SK-N-SH (cell line): ENCODE measurements around the gene GIPC2. TPM values are rescaled to one million over a fixed set of nuclear protein-coding genes. Genes with fewer than 3 reads are reported as not detected.

Source experiments
- CTCF ChIA-PET: fragments of 300-600, 350-600 bp; formaldehyde crosslinking; extraction: SDS; loops from one replicate; lab custom pipeline; 2021; lab: Yijun Ruan, JAX
- POLR2A ChIA-PET: fragments of 350-600 bp; sonication (Branson Sonifier 250); formaldehyde crosslinking; extraction: SDS; loops from one replicate; lab custom pipeline; 2020; ENCODE audit warnings: antibody characterized with exemption, inconsistent platforms; lab: Yijun Ruan, JAX
- DNase-seq: peaks from one replicate; pipeline ENCODE4 v3.0.0; 2012
- H2AFZ ChIP-seq: fragments of 200-600 bp; sonication (generic); 2 replicates; pipeline ENCODE4 v1.8.1; 2016; ENCODE audit warnings: antibody characterized with exemption, mild to moderate bottlenecking, low read depth
- H3F3A ChIP-seq: fragments of 200-600 bp; sonication (generic); replicated peaks from 2 replicates; pipeline ENCODE3; 2016; ENCODE audit warnings: antibody characterized with exemption, mild to moderate bottlenecking; ENCODE audit not compliant: insufficient read depth
- H3K27ac ChIP-seq, 2 experiments: fragments of 200-500 bp in 1 of 2; fragments of 200-600 bp in 1 of 2; sonication (Bioruptor generic) in 1 of 2; sonication (generic), shearing (Covaris generic) in 1 of 2; 2 replicates each; pipeline versions ENCODE4 v1.5.1 to v1.6.1; 2014 to 2016; ENCODE audit warnings: low read depth in 2 of 2, inconsistent platforms in 1 of 2, low read length in 1 of 2, mild to moderate bottlenecking in 1 of 2, mixed read lengths in 1 of 2
- H3K27me3 ChIP-seq: fragments of 200-600 bp; sonication (generic), shearing (Covaris generic); 2 replicates; pipeline ENCODE4 v1.6.1; 2016; ENCODE audit warnings: mixed run types; ENCODE audit not compliant: insufficient read depth
- H3K36me3 ChIP-seq, 2 experiments: fragments of 200-500 bp in 1 of 2; fragments of 200-600 bp in 1 of 2; sonication (Bioruptor generic) in 1 of 2; sonication (generic) in 1 of 2; replicated peaks in 1 of 2; 2 replicates each; pipeline versions ENCODE3 to v1.5.1; 2014 to 2016; ENCODE audit warnings: low read length in 1 of 2, mild to moderate bottlenecking in 1 of 2; ENCODE audit not compliant: insufficient read depth in 2 of 2, control insufficient read depth in 1 of 2
- H3K4me1 ChIP-seq, 2 experiments: fragments of 200-500 bp in 1 of 2; fragments of 200-600 bp in 1 of 2; sonication (Bioruptor generic) in 1 of 2; sonication (generic), shearing (Covaris generic) in 1 of 2; 2 replicates each; pipeline versions ENCODE4 v1.5.1 to v1.6.1; 2014 to 2016; ENCODE audit warnings: low read depth in 1 of 2, low read length in 1 of 2, mixed run types in 1 of 2; ENCODE audit not compliant: insufficient read depth in 2 of 2, control insufficient read depth in 1 of 2
- H3K4me2 ChIP-seq: fragments of 200-600 bp; sonication (generic), shearing (Covaris generic); 2 replicates; pipeline ENCODE4 v1.6.1; 2017; ENCODE audit warnings: mixed run types
- H3K4me3 ChIP-seq, 2 experiments: fragments of 200-500 bp in 1 of 2; fragments of 200-600 bp in 1 of 2; sonication (Bioruptor generic) in 1 of 2; sonication (generic), shearing (Covaris generic) in 1 of 2; 2 replicates each; pipeline versions ENCODE4 v1.5.1 to v1.8.1; 2014 to 2016; ENCODE audit warnings: low read depth in 2 of 2, inconsistent platforms in 1 of 2, low read length in 1 of 2, mild to moderate bottlenecking in 1 of 2, mixed read lengths in 1 of 2, moderate library complexity in 1 of 2
- H3K79me2 ChIP-seq: fragments of 200-600 bp; sonication (generic); 2 replicates; pipeline ENCODE4 v1.8.1; 2017; ENCODE audit warnings: mild to moderate bottlenecking; ENCODE audit not compliant: insufficient read depth
- H3K9ac ChIP-seq: fragments of 200-600 bp; sonication (generic); 2 replicates; pipeline ENCODE4 v1.6.1; 2017; ENCODE audit warnings: mixed run types
- H3K9me2 ChIP-seq: fragments of 200-600 bp; sonication (generic); 2 replicates; pipeline ENCODE4 v1.6.1; 2017; ENCODE audit warnings: mixed run types
- H3K9me3 ChIP-seq: fragments of 200-600 bp; sonication (generic); 2 replicates; pipeline ENCODE4 v1.6.1; 2017; ENCODE audit warnings: mixed run types, mild to moderate bottlenecking, moderate library complexity
- H4K20me1 ChIP-seq: fragments of 200-600 bp; sonication (generic); 2 replicates; pipeline ENCODE4 v1.6.1; 2017; ENCODE audit warnings: mild to moderate bottlenecking, mixed run types; ENCODE audit not compliant: insufficient read depth
- CHD2 ChIP-seq: fragments of 150-350 bp; IDR thresholded peaks from 2 replicates; pipeline ENCODE4 v1.6.1; 2018; ENCODE audit warnings: low read length; ENCODE audit not compliant: partially characterized antibody
- CTCF ChIP-seq: fragments of 200-600 bp; sonication (generic); IDR thresholded peaks from 2 replicates; pipeline ENCODE4 v1.6.1; 2017; ENCODE audit warnings: antibody characterized with exemption, mild to moderate bottlenecking, moderate library complexity
- EZH2phosphoT487 ChIP-seq: fragments of 200-600 bp; sonication (generic); IDR thresholded peaks from 2 replicates; pipeline ENCODE4 v1.6.1; 2017; ENCODE audit warnings: low read depth, mixed run types, mild to moderate bottlenecking, antibody characterized with exemption, moderate library complexity, borderline replicate concordance
- FOSL2 ChIP-seq: IDR thresholded peaks from 2 replicates; pipeline ENCODE4 v1.4.0; 2012; ENCODE audit warnings: low read depth, mild to moderate bottlenecking, moderate library complexity, borderline replicate concordance
- FOXJ3 ChIP-seq: sonication (generic); formaldehyde crosslinking; IDR thresholded peaks from 2 replicates; pipeline ENCODE4 v1.5.1; 2020; ENCODE audit warnings: mild to moderate bottlenecking, missing genetic modification reagents
- FOXM1 ChIP-seq: IDR thresholded peaks from 2 replicates; pipeline ENCODE4 v1.4.0; 2012; ENCODE audit warnings: low read depth, mild to moderate bottlenecking
- GABPA ChIP-seq: IDR thresholded peaks from 2 replicates; pipeline ENCODE4 v1.4.0; 2012; ENCODE audit warnings: low read depth, mild to moderate bottlenecking
- GATA2 ChIP-seq: sonication (generic); formaldehyde crosslinking; IDR thresholded peaks from 2 replicates; pipeline ENCODE4 v1.5.0; 2020; ENCODE audit warnings: mild to moderate bottlenecking, missing genetic modification reagents
- JUND ChIP-seq: IDR thresholded peaks from 2 replicates; pipeline ENCODE4 v1.4.0; 2012
- MAX ChIP-seq: IDR thresholded peaks from 2 replicates; pipeline ENCODE4 v1.4.0; 2012; ENCODE audit warnings: low read depth
- MEF2A ChIP-seq: IDR thresholded peaks from 2 replicates; pipeline ENCODE4 v1.4.0; 2012; ENCODE audit warnings: low read depth, borderline replicate concordance
- MXI1 ChIP-seq: IDR thresholded peaks from 2 replicates; pipeline ENCODE4 v1.6.1; 2012; ENCODE audit warnings: mild to moderate bottlenecking, low read depth, low read length, improper control_type of control experiment
- RAD21 ChIP-seq: IDR thresholded peaks from 2 replicates; pipeline ENCODE4 v1.6.1; 2012; ENCODE audit warnings: mild to moderate bottlenecking, low read length
- RFX5 ChIP-seq: IDR thresholded peaks from 2 replicates; pipeline ENCODE4 v1.6.1; 2012; ENCODE audit warnings: mild to moderate bottlenecking, improper control_type of control experiment, low read length
- RXRA ChIP-seq: IDR thresholded peaks from 2 replicates; pipeline ENCODE4 v1.4.0; 2012; ENCODE audit warnings: low read depth, mild to moderate bottlenecking, borderline replicate concordance
- USF2 ChIP-seq: fragments of 150-350 bp; IDR thresholded peaks from 2 replicates; pipeline ENCODE4 v1.6.1; 2017; ENCODE audit warnings: antibody characterized with exemption, low read length, low read depth, borderline replicate concordance
- YY1 ChIP-seq: IDR thresholded peaks from 2 replicates; pipeline ENCODE4 v1.4.0; 2012; ENCODE audit warnings: low read depth, mild to moderate bottlenecking
- ZBTB33 ChIP-seq: IDR thresholded peaks from 2 replicates; pipeline ENCODE4 v1.4.0; 2012; ENCODE audit warnings: low read depth, borderline replicate concordance
- WGBS: methylation state at CpG from one replicate; pipeline ENCODE4 v1.1.6; 2017; ENCODE audit warnings: low lambda C conversion rate; 5-methylcytosine and 5-hydroxymethylcytosine counted together
- polyA plus RNA-seq, 3 experiments: library from polyadenylated mRNA; depleted of rRNA; stranded (reverse); fragments of >200 nt; gene quantifications; 2 replicates each; pipeline ENCODE4 v1.2.3, GENCODE V29; 2012

The GIPC2 gene
- polyA plus RNA-seq, 1 of the 3 experiments (the other 2 are of a cell fraction) = 0.02 TPM

GRCh38 chr1:78079580-78079979, 33.8 kb downstream of the GIPC2 start:
- Histone ChIP-seq H3K27ac (peak overlapping the region in 1 of 2 experiments; percentile 48; a peak in 1 of 4 replicates), H3K4me3 (no peak overlapping the region), H3K4me1 (peaks cover 0 to 11% of the 10 kb centered on the region in 2 experiments; a peak in 2 of 4 replicates), H3K9me3 (no peaks in the 10 kb centered on the region), H3K79me2 (no peaks in the 10 kb centered on the region), H2AFZ (peak overlapping the region; percentile 37; the same call in 1 of the 2 replicates), H3K9me2 (no peaks in the 10 kb centered on the region), H3K4me2 (peak overlapping the region; percentile 18; the same call in 1 of the 2 replicates), H3K27me3 (no peaks in the 10 kb centered on the region), H3K9ac (no peak overlapping the region), H3K36me3 (no peaks in the 10 kb centered on the region), H4K20me1 (no peaks in the 10 kb centered on the region), H3F3A (peaks cover 9% of the 10 kb centered on the region)
- ChIA-PET CTCF (interaction anchor here (0.9 kb wide), 1 partner anchor 254 kb away, joined by 3 read pairs; no protein-coding TSS in a partner anchor), POLR2A (no interaction called here)
- 59% methylated on average over 2 of the region's 2 CpGs for WGBS
- TF ChIP-seq MEF2A = no peak
- peak; percentile 34; the same call in 1 of the 2 replicates for TF ChIP-seq FOSL2
- TF ChIP-seq YY1 = no peak
- TF ChIP-seq ZBTB33 = no peak
- TF ChIP-seq CTCF = no peak
- TF ChIP-seq GABPA = no peak
- TF ChIP-seq RXRA = no peak
- TF ChIP-seq FOXM1 = no peak
- TF ChIP-seq CHD2 = no peak
- peak; percentile 40 for TF ChIP-seq JUND
- no peak for TF ChIP-seq FOXJ3 (CRISPR knock-in tag)
- no peak for DNase-seq

- DNase-seq = no peak
- WGBS = 91% methylated on average over 2 of the region's 2 CpGs
- H4K20me1 ChIP-seq = no peaks in the 10 kb centered on the region
- no peak overlapping the region for H3K4me2 ChIP-seq
- H3K36me3 ChIP-seq = peaks cover 0 to under 1% of the 10 kb centered on the region in 2 experiments
- no peaks in the 10 kb centered on the region for H3K27me3 ChIP-seq
- ChIA-PET POLR2A (no interaction called here), CTCF (interaction anchor here (2.1 kb wide), 1 partner anchor 34 kb away, joined by 6 read pairs; no protein-coding TSS in a partner anchor)
- H3K9me3 ChIP-seq = no peaks in the 10 kb centered on the region
- no peak overlapping the region for H3K4me3 ChIP-seq
- peak overlapping the region; percentile 36 for H2AFZ ChIP-seq
- no peak overlapping the region for H3K9ac ChIP-seq
- no peaks in the 10 kb centered on the region for H3K79me2 ChIP-seq
- H3F3A ChIP-seq = peaks cover 9% of the 10 kb centered on the region
- TF ChIP-seq MEF2A (no peak), RFX5 (no peak), EZH2phosphoT487 (no peak), USF2 (no peak), CHD2 (no peak), MAX (no peak), RAD21 (no peak), MXI1 (no peak), JUND (no peak), FOXJ3 (CRISPR knock-in tag) (no peak), GATA2 (no peak), CTCF (no peak), FOSL2 (no peak)
- no peaks in the 10 kb centered on the region for H3K9me2 ChIP-seq
- H3K27ac ChIP-seq = no peak overlapping the region
- peaks cover 0 to 11% of the 10 kb centered on the region in 2 experiments; a peak in 2 of 4 replicates for H3K4me1 ChIP-seq
These were observed 35.0 kb downstream of the GIPC2 start for GRCh38 chr1:78080767-78081166.
